Measurements from ENCODE around the gene NT5M.

Gene NT5M

GRCh38 chr17:17320188-17320910, 17.2 kb downstream of the NT5M start:
- Histone ChIP-seq H3K27ac (no peak overlapping the region), H3K27me3 (no peaks in the 10 kb centered on the region), H3K9me3 (no peaks in the 10 kb centered on the region), H3K36me3 (no peaks in the 10 kb centered on the region), H3K4me3 (no peak overlapping the region), H3K4me1 (no peaks in the 10 kb centered on the region)
- DNase-seq = peak in 1 of 2 donors; percentile 53
- intact Hi-C loops (cut with DNase I; ENCODE audit: low total_unique reads) = no loop called here
- no peak for TF ChIP-seq CTCF (IDR thresholded peaks at IDR 0.05)

- no peaks in the 10 kb centered on the region for H3K36me3 ChIP-seq
- no peaks in the 10 kb centered on the region for H3K9me3 ChIP-seq
- intact Hi-C loops (cut with DNase I; ENCODE audit: low total_unique reads) = no loop called here
- no peak overlapping the region for H3K27ac ChIP-seq
- H3K27me3 ChIP-seq = no peaks in the 10 kb centered on the region
- TF ChIP-seq CTCF (IDR thresholded peaks at IDR 0.05) = no peak
- no peak overlapping the region for H3K4me3 ChIP-seq
- peak in 1 of 2 donors; percentile 51 for DNase-seq
- H3K4me1 ChIP-seq = no peaks in the 10 kb centered on the region
Measured at GRCh38 chr17:17320911-17321220, 17.7 kb downstream of the NT5M start.

- intact Hi-C loops (cut with DNase I; ENCODE audit: low total_unique reads) = no loop called here
- Histone ChIP-seq H3K4me3 (no peak overlapping the region), H3K27me3 (no peaks in the 10 kb centered on the region)
Measured at GRCh38 chr17:17321356-17322025, 18.3 kb downstream of the NT5M start.

GRCh38 chr17:17322516-17323510, 19.6 kb downstream of the NT5M start:
- Histone ChIP-seq H3K36me3 (no peaks in the 10 kb centered on the region), H3K27me3 (no peaks in the 10 kb centered on the region), H3K27ac (no peak overlapping the region), H3K4me3 (no peak overlapping the region), H3K4me1 (no peaks in the 10 kb centered on the region), H3K9me3 (no peaks in the 10 kb centered on the region)
- intact Hi-C loops (cut with DNase I; ENCODE audit: low total_unique reads) = no loop called here
- TF ChIP-seq CTCF (IDR thresholded peaks at IDR 0.05) = no peak
- DNase-seq = peak in 1 of 2 donors; percentile 53

More at GRCh38 chr17:17321356-17322025, 18.3 kb downstream of the NT5M start:
- H3K36me3 ChIP-seq = no peaks in the 10 kb centered on the region
- no peak for TF ChIP-seq CTCF (IDR thresholded peaks at IDR 0.05)
- no peak overlapping the region for H3K27ac ChIP-seq
- DNase-seq = peak in 1 of 2 donors; percentile 46
- no peaks in the 10 kb centered on the region for H3K4me1 ChIP-seq
- no peaks in the 10 kb centered on the region for H3K9me3 ChIP-seq

- Histone ChIP-seq H3K4me3 (no peak overlapping the region), H3K36me3 (no peaks in the 10 kb centered on the region), H3K27me3 (no peaks in the 10 kb centered on the region), H3K27ac (no peak overlapping the region), H3K9me3 (no peaks in the 10 kb centered on the region), H3K4me1 (no peaks in the 10 kb centered on the region)
- no peak for TF ChIP-seq CTCF (IDR thresholded peaks at IDR 0.05)
- peak in 1 of 2 donors; percentile 47 for DNase-seq
- intact Hi-C loops (cut with DNase I; ENCODE audit: low total_unique reads) = no loop called here
Measured at GRCh38 chr17:17324616-17325015, 21.4 kb downstream of the NT5M start.
